ENCODE data around the gene ZNF605. TPM values are rescaled to one million over a fixed set of nuclear protein-coding genes. Genes with fewer than 3 reads are reported as not detected.

ZNF605 gene
- total and polyA plus RNA-seq, 2 donors (not counting 3 experiments of a cell fraction or from before 2014, with no cell fraction given): 2.4 to 11.3 TPM

- no peak overlapping the region for H3K4me2 ChIP-seq (ENCODE audit: insufficient read depth, low read length)
- CTCF ChIA-PET: interaction anchor here (1.2 kb wide), 1 partner anchor 12 kb away, joined by 3 read pairs; no protein-coding TSS in a partner anchor
- DNase-seq (ENCODE audit: low read depth, low spot score) (no peak), FAIRE-seq (no peak)
- no peaks in the 10 kb centered on the region for H3K27me3 ChIP-seq (ENCODE audit: control insufficient read depth in 2 of 2, insufficient read depth in 2 of 2, low read length in 2 of 2)
- no TSS peak for BruUV-seq (replicated peaks)
- no peak overlapping the region for H3K9ac ChIP-seq (replicated peaks; ENCODE audit: extremely low read depth, insufficient read depth, low read length)
- H2AFZ ChIP-seq (ENCODE audit: low read depth, low read length): no peak overlapping the region
- dilution Hi-C loops (cut with MboI; ENCODE audit: extremely low pct_ligation_motif_present, low sequenced_read_pairs) (no loop called here), intact Hi-C loops (cut with micrococcal nuclease) (no loop called here)
- H3K4me1 ChIP-seq (ENCODE audit: control insufficient read depth, extremely low read depth, insufficient read depth, low read length): no peaks in the 10 kb centered on the region
- TF ChIP-seq POLR2AphosphoS5 (IDR thresholded peaks at IDR 0.05; ENCODE audit: insufficient read depth, low read depth, low read length): no peak
- TF ChIP-seq, protein P1, sequence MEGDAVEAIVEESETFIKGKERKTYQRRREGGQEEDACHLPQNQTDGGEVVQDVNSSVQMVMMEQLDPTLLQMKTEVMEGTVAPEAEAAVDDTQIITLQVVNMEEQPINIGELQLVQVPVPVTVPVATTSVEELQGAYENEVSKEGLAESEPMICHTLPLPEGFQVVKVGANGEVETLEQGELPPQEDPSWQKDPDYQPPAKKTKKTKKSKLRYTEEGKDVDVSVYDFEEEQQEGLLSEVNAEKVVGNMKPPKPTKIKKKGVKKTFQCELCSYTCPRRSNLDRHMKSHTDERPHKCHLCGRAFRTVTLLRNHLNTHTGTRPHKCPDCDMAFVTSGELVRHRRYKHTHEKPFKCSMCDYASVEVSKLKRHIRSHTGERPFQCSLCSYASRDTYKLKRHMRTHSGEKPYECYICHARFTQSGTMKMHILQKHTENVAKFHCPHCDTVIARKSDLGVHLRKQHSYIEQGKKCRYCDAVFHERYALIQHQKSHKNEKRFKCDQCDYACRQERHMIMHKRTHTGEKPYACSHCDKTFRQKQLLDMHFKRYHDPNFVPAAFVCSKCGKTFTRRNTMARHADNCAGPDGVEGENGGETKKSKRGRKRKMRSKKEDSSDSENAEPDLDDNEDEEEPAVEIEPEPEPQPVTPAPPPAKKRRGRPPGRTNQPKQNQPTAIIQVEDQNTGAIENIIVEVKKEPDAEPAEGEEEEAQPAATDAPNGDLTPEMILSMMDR (IDR thresholded peaks at IDR 0.05; ENCODE audit: extremely low read depth in 1 of 2, insufficient read depth in 1 of 2, low read depth in 1 of 2, low read length in 2 of 2): no peak
- TF ChIP-seq POLR2A (IDR thresholded peaks at IDR 0.05; ENCODE audit: low read depth, low read length): no peak
- TF ChIP-seq MAX (IDR thresholded peaks at IDR 0.05; ENCODE audit: insufficient read depth, insufficient read length): no peak
- TF ChIP-seq EZH2 (IDR thresholded peaks at IDR 0.05; ENCODE audit: borderline replicate concordance, low read depth, low read length, severe bottlenecking): no peak
- TF ChIP-seq JUN (IDR thresholded peaks at IDR 0.05; ENCODE audit: borderline replicate concordance, insufficient read depth, insufficient read length, low read depth): no peak
- no peak for TF ChIP-seq GATA2 (IDR thresholded peaks at IDR 0.05; ENCODE audit: insufficient read depth, insufficient read length, low read depth, low read length)
- TF ChIP-seq FOS (IDR thresholded peaks at IDR 0.05; ENCODE audit: borderline replicate concordance, insufficient read depth, low read length): no peak
- no peak for TF ChIP-seq MYC (IDR thresholded peaks at IDR 0.05; ENCODE audit: low read depth, low read length)
- H3K36me3 ChIP-seq (ENCODE audit: control insufficient read depth in 2 of 2, extremely low read depth in 1 of 2, insufficient read depth in 2 of 2, low read length in 2 of 2): no peaks in the 10 kb centered on the region
- POLR2A ChIA-PET: no interaction called here
- no peak overlapping the region for H3K27ac ChIP-seq (ENCODE audit: insufficient read depth, low read depth, low read length)
- peaks cover 7% of the 10 kb centered on the region for H3K9me3 ChIP-seq (replicated peaks; ENCODE audit: control insufficient read depth, insufficient read depth, low read length)
- peaks cover 18% of the 10 kb centered on the region for H3K79me2 ChIP-seq (ENCODE audit: control insufficient read depth, insufficient read depth, low read length)
- no peak overlapping the region for H3K4me3 ChIP-seq (replicated peaks in 1 of 3; ENCODE audit: insufficient read depth in 1 of 3, low read depth in 1 of 3, low read length in 3 of 3)
- H4K20me1 ChIP-seq (replicated peaks; ENCODE audit: control insufficient read depth, extremely low read depth, insufficient read depth, low read length): no peaks in the 10 kb centered on the region
- no peaks in the 10 kb centered on the region for H3K9me1 ChIP-seq (replicated peaks; ENCODE audit: control insufficient read depth, extremely low read depth, insufficient read depth, low read length)
Measured at GRCh38 chr12:132998741-132999140, 42.6 kb upstream of the ZNF605 start.
